Left ventricle myocardium inferior (tissue), 1 donor: ENCODE results near the gene FAM193A. TPM values are rescaled to one million over a fixed set of nuclear protein-coding genes. Genes with fewer than 3 reads are reported as not detected.

Source experiments
- DNase-seq: peaks from one replicate; pipeline ENCODE4 v3.0.0-alpha.2; 2020
- H3K27ac ChIP-seq: fragments of 200-600 bp; replicated peaks from 2 replicates; pipeline ENCODE4 v1.8.0; 2021
- H3K27me3 ChIP-seq: fragments of 200-600 bp; 2 replicates; pipeline ENCODE4 v1.8.0; 2021; ENCODE audit warnings: low read depth
- H3K36me3 ChIP-seq: fragments of 200-600 bp; 2 replicates; pipeline ENCODE4 v1.8.0; 2021
- H3K4me1 ChIP-seq: fragments of 200-600 bp; 2 replicates; pipeline ENCODE4 v1.8.0; 2021
- H3K4me3 ChIP-seq: fragments of 200-600 bp; 2 replicates; pipeline ENCODE4 v1.8.0; 2021; ENCODE audit warnings: mild to moderate bottlenecking, moderate library complexity
- H3K9me3 ChIP-seq: fragments of 200-600 bp; replicated peaks from 2 replicates; pipeline ENCODE4 v1.8.0; 2021
- intact Hi-C: fragments of 100-400 bp; cut with micrococcal nuclease; formaldehyde crosslinking; loops from one replicate; pipeline ENCODE4 v1.11.0; 2022
- total RNA-seq: library from RNA; stranded (reverse); fragmentation: NEBNext Ultra II Directional; extraction: Animal tissue kit (Norgen Biotek cat#: 25700); gene quantifications from one replicate; pipeline ENCODE4 v1.2.1, GENCODE V29; 2021
- TF ChIP-seq, protein P1 (sequence below): fragments of 200-600 bp; IDR thresholded peaks from 2 replicates; pipeline ENCODE4 v1.8.0; 2021; ENCODE audit warnings: antibody characterized with exemption, mild to moderate bottlenecking, borderline replicate concordance
- donor health status: DM: no; HTN: yes; CAD: no; lungs with severe emphysema.

FAM193A gene
- total RNA-seq, 1 donor from 2014 or later, result 16.0 TPM

DNA sequence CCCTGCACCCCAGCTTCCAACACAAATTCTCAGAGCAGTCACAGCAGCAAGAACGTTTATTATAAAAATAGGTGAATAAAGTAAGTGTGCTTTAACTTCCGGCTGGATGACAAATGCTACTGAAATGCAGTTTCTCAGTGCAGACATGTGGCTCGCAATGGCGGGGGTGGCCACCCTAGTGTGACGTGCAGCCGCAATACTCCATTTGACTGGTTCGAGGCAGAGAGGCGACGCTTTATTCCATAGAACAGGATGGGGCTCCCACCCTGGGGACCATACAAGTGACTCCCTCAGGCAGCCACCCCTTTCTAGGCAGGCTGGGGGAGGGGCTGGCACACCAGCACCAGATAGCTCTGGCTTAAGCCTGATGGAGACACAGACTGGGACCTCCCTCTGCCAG lies 205.2 kb downstream of the FAM193A start:
- Histone ChIP-seq H3K9me3 (peaks cover 4% of the 10 kb centered on the region), H3K4me1 (peaks cover 11% of the 10 kb centered on the region), H3K36me3 (peaks cover 53% of the 10 kb centered on the region), H3K4me3 (no peak overlapping the region), H3K27me3 (no peaks in the 10 kb centered on the region), H3K27ac (no peak overlapping the region)
- TF ChIP-seq, protein P1, sequence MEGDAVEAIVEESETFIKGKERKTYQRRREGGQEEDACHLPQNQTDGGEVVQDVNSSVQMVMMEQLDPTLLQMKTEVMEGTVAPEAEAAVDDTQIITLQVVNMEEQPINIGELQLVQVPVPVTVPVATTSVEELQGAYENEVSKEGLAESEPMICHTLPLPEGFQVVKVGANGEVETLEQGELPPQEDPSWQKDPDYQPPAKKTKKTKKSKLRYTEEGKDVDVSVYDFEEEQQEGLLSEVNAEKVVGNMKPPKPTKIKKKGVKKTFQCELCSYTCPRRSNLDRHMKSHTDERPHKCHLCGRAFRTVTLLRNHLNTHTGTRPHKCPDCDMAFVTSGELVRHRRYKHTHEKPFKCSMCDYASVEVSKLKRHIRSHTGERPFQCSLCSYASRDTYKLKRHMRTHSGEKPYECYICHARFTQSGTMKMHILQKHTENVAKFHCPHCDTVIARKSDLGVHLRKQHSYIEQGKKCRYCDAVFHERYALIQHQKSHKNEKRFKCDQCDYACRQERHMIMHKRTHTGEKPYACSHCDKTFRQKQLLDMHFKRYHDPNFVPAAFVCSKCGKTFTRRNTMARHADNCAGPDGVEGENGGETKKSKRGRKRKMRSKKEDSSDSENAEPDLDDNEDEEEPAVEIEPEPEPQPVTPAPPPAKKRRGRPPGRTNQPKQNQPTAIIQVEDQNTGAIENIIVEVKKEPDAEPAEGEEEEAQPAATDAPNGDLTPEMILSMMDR, result no peak
- DNase-seq, result no peak
- intact Hi-C loops, result no loop called here

DNA sequence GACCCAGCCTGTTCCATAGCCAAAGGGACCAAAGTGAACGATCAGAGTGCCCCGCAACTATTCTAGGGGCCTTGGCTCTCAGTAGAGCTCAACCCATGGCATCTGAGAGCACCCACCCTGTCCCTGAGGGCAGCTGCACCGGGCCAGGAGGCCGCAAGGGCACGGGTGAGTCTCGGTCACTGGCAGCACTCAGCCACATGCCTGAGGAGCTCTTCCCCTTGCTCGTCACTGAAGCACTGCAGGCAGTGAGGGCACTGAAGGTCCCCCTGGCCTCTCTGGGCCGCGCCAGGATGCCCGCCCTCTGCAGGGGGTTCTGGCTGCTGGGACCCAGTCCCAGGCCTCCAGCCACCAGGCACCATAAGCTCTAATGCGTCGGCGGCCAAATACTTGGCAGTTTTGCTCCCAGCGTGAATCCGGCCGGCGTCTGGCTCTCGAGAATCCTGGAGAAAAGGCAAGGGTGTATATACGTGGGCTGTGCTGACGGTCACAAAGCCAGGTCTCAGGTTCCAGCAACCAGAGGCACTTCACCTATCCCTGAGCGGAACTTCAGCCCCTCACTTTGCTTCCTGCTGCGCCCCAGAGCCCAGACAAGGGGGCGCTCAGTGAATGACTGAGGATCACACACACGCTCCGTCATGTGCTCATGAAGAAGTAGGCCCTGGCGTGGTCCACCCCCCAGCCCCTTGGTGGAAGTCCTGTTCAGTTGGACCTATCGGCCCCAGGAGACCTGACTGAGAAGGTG lies 205.8 kb downstream of the FAM193A start:
- Histone ChIP-seq H3K36me3 (peaks cover 59% of the 10 kb centered on the region), H3K27me3 (no peaks in the 10 kb centered on the region), H3K4me1 (peaks cover 17% of the 10 kb centered on the region), H3K27ac (no peak overlapping the region), H3K9me3 (no peaks in the 10 kb centered on the region), H3K4me3 (no peak overlapping the region)
- TF ChIP-seq, protein P1, result no peak
- no peak for DNase-seq
- intact Hi-C loops, result no loop called here

DNA sequence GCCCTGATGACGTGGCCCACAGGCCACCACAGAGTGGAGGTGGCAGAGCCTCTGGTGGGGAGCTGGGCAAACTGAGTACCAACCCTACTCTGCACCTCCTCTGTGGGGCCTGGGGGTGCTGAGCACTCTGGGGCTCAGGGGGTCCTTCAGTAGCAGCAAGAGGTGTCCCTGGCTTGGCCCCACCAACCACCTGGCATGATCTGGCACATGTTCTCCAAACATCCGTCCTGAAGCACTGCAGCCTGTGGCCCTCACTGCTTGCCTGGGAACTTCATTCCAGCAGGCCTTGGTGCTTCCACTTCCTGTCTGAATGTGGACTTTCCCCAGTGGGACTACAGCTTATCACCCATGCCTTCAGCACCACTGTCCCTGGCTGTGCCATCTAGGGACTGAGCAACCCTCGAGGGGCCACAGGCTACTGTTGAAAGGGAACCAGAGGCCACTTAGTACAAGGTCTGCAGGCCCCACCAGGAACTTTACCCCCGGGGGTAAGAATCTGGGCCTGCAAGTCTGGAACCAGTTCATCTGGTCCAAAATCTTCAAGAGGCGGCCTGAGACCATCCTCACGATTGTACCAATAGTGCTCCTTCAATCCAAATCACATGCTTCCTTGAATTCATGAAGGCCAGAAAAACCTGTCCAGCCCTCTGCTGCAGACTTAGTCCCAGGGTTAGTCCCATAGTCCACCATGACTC lies 206.5 kb downstream of the FAM193A start:
- Histone ChIP-seq H3K36me3 (peaks cover 65% of the 10 kb centered on the region), H3K27me3 (no peaks in the 10 kb centered on the region), H3K27ac (no peak overlapping the region), H3K4me3 (no peak overlapping the region), H3K9me3 (no peaks in the 10 kb centered on the region), H3K4me1 (peaks cover 21% of the 10 kb centered on the region)
- no peak for DNase-seq
- TF ChIP-seq, protein P1, result no peak
- intact Hi-C loops, result no loop called here

DNA sequence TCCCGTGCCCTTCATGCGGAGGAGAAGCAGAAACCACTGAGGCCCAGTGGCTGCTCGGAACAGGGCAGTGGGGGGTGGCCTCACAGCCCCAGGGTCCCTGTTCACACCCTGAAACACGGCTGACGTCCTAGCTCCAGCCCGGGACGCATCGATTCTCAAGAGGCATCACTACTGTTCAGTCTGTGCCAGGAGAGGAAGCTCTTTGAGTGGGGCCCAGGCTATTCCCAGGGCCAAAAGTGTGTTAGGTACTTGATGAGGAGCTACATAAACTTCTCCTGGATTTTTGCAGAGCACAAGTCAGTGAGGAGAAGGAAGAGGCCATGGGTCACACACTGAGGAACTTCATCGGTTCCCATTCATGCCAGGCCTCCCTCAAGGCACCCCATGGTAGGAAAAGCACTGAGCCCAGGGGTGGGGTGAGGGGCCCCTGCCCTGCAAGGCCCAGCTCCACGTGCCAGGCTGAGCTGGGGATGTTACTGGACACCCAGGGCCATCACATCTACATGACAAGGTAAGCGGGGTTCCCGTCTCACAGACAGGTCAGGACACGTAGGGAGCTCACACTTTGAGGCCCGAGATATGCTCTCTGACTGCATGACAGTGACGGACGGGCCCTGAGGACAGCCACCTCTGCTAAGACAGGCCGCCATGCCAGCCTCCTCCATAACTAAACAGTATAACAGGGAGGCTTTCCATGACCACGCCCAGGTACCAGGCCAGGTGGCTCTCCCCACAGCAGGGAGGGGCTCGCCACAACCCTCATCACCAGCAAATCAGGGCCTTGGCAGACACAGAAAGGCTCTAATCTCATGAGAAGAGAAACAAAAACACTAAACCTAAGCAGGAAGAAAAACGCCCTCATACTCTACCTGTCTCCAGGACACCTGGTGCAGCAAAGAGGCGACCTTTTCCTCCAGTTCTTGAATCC lies 207.3 kb downstream of the FAM193A start:
- peaks cover 65% of the 10 kb centered on the region for H3K36me3 ChIP-seq
- peaks cover 21% of the 10 kb centered on the region for H3K4me1 ChIP-seq
- H3K9me3 ChIP-seq, result no peaks in the 10 kb centered on the region
- H3K4me3 ChIP-seq, result no peak overlapping the region
- no peak overlapping the region for H3K27ac ChIP-seq
- DNase-seq, result no peak
- TF ChIP-seq, protein P1, result no peak
- H3K27me3 ChIP-seq, result no peaks in the 10 kb centered on the region
- intact Hi-C loops, result no loop called here

DNA sequence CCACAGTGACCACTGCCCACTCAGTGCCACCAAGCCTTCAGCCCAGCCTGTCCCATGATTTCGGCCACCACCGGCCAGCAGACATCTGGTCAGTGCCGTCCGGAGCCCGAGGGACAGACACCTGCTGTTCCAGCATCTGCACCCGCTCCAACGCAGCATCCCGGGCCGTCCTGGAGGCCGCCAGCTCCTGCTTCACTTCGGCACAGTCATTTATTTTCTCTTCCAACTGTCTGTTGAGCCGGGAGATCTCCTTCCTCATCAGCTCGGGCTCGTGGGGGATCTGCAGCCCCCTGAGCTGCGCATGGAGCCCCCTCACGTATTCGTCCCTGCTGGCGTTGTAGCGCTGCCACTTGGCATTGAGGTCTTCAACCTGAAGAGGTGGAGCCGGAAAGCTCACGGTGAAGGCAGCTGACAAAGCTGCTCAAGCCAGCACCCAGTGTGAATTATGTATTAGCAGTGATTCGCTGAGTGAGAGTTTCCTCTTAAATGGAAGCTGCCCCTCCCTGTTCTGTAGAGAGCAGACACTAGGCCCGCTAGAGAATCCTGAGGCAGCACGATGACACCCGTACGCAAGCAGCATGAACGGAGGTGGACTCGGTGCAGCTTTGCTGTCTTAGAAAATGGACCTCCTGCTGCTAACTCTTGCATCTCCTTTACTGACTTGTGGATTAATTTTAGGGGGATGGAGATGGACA lies 208.3 kb downstream of the FAM193A start:
- H3K27ac ChIP-seq, result no peak overlapping the region
- TF ChIP-seq, protein P1, result no peak
- intact Hi-C loops, result no loop called here
- no peak overlapping the region for H3K4me3 ChIP-seq
- H3K4me1 ChIP-seq, result peaks cover 29% of the 10 kb centered on the region
- DNase-seq, result no peak
- no peaks in the 10 kb centered on the region for H3K9me3 ChIP-seq
- no peaks in the 10 kb centered on the region for H3K27me3 ChIP-seq
- peaks cover 65% of the 10 kb centered on the region for H3K36me3 ChIP-seq
